ENCODE measurements around the gene CIAO3. TPM values are rescaled to one million over a fixed set of nuclear protein-coding genes. Genes with fewer than 3 reads are reported as not detected.
"Not testable (repeated sequence)": the region's sequence is repeated elsewhere in the genome, so short reads cannot be mapped to it uniquely, and the experiment has no call there.

The CIAO3 gene
- total RNA-seq, 1 experiment from 2014 or later, result 31.1 TPM

DNA sequence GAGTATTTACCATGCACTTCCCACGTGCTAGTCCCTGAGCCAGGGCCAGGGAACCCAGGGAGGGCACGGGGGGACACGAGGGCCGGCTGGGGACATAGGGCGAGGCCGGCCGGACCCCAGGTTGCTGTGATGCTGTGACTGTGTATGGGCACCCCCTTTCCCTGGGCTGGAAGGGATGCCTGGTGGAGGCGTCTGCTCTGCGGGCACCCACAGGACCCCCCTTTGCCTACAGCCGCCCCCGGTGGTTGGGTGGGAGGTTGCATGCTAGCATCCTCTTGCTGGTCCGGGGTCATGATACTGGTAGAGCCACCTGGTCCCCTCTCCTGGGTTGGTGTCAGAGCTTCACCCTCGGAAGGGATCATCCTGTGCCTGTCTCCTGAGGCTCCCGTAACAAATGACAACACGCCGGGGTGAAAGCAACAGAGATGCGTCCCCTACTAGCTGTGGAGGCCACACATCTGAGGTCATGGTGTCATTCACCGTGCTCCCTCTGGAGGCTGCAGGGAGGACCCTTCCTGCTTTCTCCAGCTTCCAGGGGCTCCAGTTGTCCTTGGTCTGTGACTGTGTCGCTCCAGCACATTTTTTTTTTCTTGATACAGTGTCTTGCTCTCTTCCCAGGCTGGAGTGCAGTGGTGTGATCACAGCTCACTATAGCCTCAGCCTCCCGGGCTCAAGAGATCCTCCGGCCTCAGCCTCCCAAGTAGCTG is 3.1 kb upstream of the CIAO3 start:
- no peak overlapping the region for H3K27ac Mint-ChIP-seq (ENCODE audit: low read depth, unreplicated experiment)
- TF ChIP-seq CTCF (IDR thresholded peaks at IDR 0.05; ENCODE audit: unreplicated experiment), result no peak
- POLR2A ChIA-PET, result interaction anchor here (1.0 kb wide), 1 partner anchor 42 kb away, joined by 3 read pairs; no protein-coding TSS in a partner anchor
- no peaks in the 10 kb centered on the region for H3K27me3 Mint-ChIP-seq (ENCODE audit: insufficient read depth, unreplicated experiment)
- no peaks in the 10 kb centered on the region for H3K4me1 Mint-ChIP-seq (ENCODE audit: insufficient read depth, unreplicated experiment)
- intact Hi-C loops (cut with micrococcal nuclease), result no loop called here
- CTCF ChIA-PET, result interaction anchor here (0.6 to 4.0 kb wide), 6 partner anchors 11 to 313 kb away, joined by 3 to 32 read pairs (median 4); no protein-coding TSS in a partner anchor
- H3K4me3 Mint-ChIP-seq (ENCODE audit: unreplicated experiment), result no peak overlapping the region
- peaks cover 9% of the 10 kb centered on the region for H3K36me3 Mint-ChIP-seq (ENCODE audit: insufficient read depth, unreplicated experiment)
- no peak for DNase-seq (ENCODE audit: unreplicated experiment)
- no TSS peak for BruUV-seq (replicated peaks)
- H3K9me3 Mint-ChIP-seq (ENCODE audit: unreplicated experiment), result no peaks in the 10 kb centered on the region

GRCh38 chr16:742894-743293 is 2.1 kb upstream of the CIAO3 start:
- H3K27me3 Mint-ChIP-seq (ENCODE audit: insufficient read depth, unreplicated experiment); intact Hi-C loops (cut with micrococcal nuclease); H3K4me3 Mint-ChIP-seq (ENCODE audit: unreplicated experiment); H3K9me3 Mint-ChIP-seq (ENCODE audit: unreplicated experiment); DNase-seq (ENCODE audit: unreplicated experiment); POLR2A ChIA-PET; H3K4me1 Mint-ChIP-seq (ENCODE audit: insufficient read depth, unreplicated experiment); BruUV-seq (replicated peaks): not testable (repeated sequence)
- CTCF ChIA-PET, result interaction anchor here (0.6 to 4.0 kb wide), 5 partner anchors 9 to 360 kb away, joined by 3 to 32 read pairs (median 3); no protein-coding TSS in a partner anchor
- peaks cover 14% of the 10 kb centered on the region for H3K36me3 Mint-ChIP-seq (ENCODE audit: insufficient read depth, unreplicated experiment)
- H3K27ac Mint-ChIP-seq (ENCODE audit: low read depth, unreplicated experiment), result peak overlapping the region; percentile 54

DNA sequence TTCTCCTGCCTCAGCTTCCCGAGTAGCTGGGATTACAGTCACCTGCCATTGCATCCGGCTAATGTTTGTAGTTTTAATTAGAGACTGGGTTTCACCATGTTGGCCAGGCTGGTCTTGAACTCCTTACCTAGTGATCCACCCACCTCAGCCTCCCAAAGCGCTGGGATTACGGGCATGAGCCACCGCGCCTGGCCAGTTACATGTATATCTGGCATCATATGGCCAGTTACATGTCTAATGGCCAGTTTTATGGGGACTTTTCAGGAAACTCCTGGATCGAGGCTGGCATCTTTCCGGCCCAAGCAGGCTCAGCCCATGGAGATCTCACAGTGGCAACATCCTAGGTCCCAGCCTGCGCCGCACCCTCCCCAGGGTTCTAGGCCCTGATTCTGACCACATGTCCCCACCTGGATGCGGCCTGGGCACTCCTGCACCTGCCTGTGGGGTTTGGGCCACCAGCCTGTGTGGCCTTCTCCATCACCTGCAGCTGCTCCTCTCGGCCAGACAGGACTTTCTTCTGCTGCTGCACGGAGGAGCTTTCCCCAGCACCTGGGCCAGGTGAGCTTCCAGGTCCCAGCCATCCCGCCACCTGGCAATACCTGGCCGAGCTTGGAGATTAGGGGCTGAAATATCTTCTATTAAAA is 1.3 kb upstream of the CIAO3 start:
- BruUV-seq (replicated peaks), result no TSS peak
- POLR2A ChIA-PET, result interaction anchor here (1.7 to 3.6 kb wide), 7 partner anchors 13 to 42 kb away, joined by 5 to 26 read pairs (median 19); partner anchors contain the start of genes ANTKMT and MSLN
- no peaks in the 10 kb centered on the region for H3K27me3 Mint-ChIP-seq (ENCODE audit: insufficient read depth, unreplicated experiment)
- CTCF ChIA-PET, result interaction anchor here (0.6 to 5.9 kb wide), 13 partner anchors 9 to 361 kb away, joined by 3 to 37 read pairs (median 5); partner anchors contain the start of gene MSLN
- intact Hi-C loops (cut with micrococcal nuclease), result no loop called here
- H3K27ac Mint-ChIP-seq (ENCODE audit: low read depth, unreplicated experiment), result peak overlapping the region; percentile 84
- H3K4me3 Mint-ChIP-seq (ENCODE audit: unreplicated experiment), result peak overlapping the region; percentile 74
- no peaks in the 10 kb centered on the region for H3K9me3 Mint-ChIP-seq (ENCODE audit: unreplicated experiment)
- peaks cover 22% of the 10 kb centered on the region for H3K36me3 Mint-ChIP-seq (ENCODE audit: insufficient read depth, unreplicated experiment)
- DNase-seq (ENCODE audit: unreplicated experiment), result no peak
- H3K4me1 Mint-ChIP-seq (ENCODE audit: insufficient read depth, unreplicated experiment), result peaks cover 6% of the 10 kb centered on the region
- no peak for TF ChIP-seq CTCF (IDR thresholded peaks at IDR 0.05; ENCODE audit: unreplicated experiment)

DNA sequence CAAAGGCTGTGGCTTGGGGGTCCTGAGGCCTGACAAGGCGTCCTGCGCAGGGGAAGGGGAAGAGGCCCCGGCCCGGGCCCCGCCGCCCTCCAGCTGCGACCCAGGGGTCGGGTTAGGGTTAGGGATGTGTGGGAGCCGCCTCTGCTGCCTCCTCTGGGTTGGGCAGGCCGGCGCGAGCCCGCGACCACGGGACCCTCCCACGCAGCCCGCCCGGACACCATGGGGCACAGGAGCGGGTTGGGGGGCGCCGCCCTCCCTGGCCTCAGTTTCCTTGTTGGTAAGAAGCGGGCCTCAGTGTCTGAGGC is 386 bp downstream of the CIAO3 start:
- no TSS peak for BruUV-seq (replicated peaks)
- POLR2A ChIA-PET, result interaction anchor here (0.7 to 3.6 kb wide), 17 partner anchors 9 to 54 kb away, joined by 3 to 26 read pairs (median 7); partner anchors contain the start of genes ANTKMT, CCDC78, HAGHL and METRN
- CTCF ChIA-PET, result interaction anchor here (0.5 to 5.9 kb wide), 9 partner anchors 9 to 678 kb away, joined by 3 to 37 read pairs (median 9); partner anchors contain the start of gene MSLN

More for the DNA sequence above, 386 bp downstream of the CIAO3 start:
- DNase-seq (ENCODE audit: unreplicated experiment), result no peak
- intact Hi-C loops (cut with micrococcal nuclease), result no loop called here
- H3K4me3 Mint-ChIP-seq (ENCODE audit: unreplicated experiment), result peak overlapping the region; percentile 74
- peaks cover 32% of the 10 kb centered on the region for H3K36me3 Mint-ChIP-seq (ENCODE audit: insufficient read depth, unreplicated experiment)
- peaks cover 6% of the 10 kb centered on the region for H3K4me1 Mint-ChIP-seq (ENCODE audit: insufficient read depth, unreplicated experiment)
- H3K9me3 Mint-ChIP-seq (ENCODE audit: unreplicated experiment), result no peaks in the 10 kb centered on the region
- H3K27me3 Mint-ChIP-seq (ENCODE audit: insufficient read depth, unreplicated experiment), result no peaks in the 10 kb centered on the region
- TF ChIP-seq CTCF (IDR thresholded peaks at IDR 0.05; ENCODE audit: unreplicated experiment), result no peak
- H3K27ac Mint-ChIP-seq (ENCODE audit: low read depth, unreplicated experiment), result peak overlapping the region; percentile 84

All from MCF 10A (cell line).